ENCODE results near the gene DERA. TPM values are rescaled to one million over a fixed set of nuclear protein-coding genes. Genes with fewer than 3 reads are reported as not detected.
"Not testable (repeated sequence)": the region's sequence is repeated elsewhere in the genome, so short reads cannot be mapped to it uniquely, and the experiment has no call there.

Gene DERA
- total RNA-seq, 1 experiment from 2014 or later: 45.5 TPM

- Histone ChIP-seq H3K36me3 (peaks cover 2% of the 10 kb centered on the region; the same call in 1 of the 2 replicates), H3K4me3 (no peak overlapping the region), H3K27me3 (no peaks in the 10 kb centered on the region), H3K9me3 (peaks cover 6% of the 10 kb centered on the region)
- no peak for DNase-seq
Measured at GRCh38 chr12:15933751-15934150, 22.6 kb downstream of the DERA start.

- DNase-seq: no peak
- H3K9me3 ChIP-seq: peaks cover 6% of the 10 kb centered on the region
- H3K4me3 ChIP-seq: no peak overlapping the region
- H3K27me3 ChIP-seq: no peaks in the 10 kb centered on the region
- H3K36me3 ChIP-seq: no peaks in the 10 kb centered on the region
Measured at GRCh38 chr12:15936751-15937150, 25.6 kb downstream of the DERA start.

- H3K27me3 ChIP-seq: no peaks in the 10 kb centered on the region
- peaks cover under 1% of the 10 kb centered on the region for H3K9me3 ChIP-seq
- DNase-seq: no peak
Measured at GRCh38 chr12:15937902-15938301, 26.8 kb downstream of the DERA start.

GRCh38 chr12:15939111-15939510 is 28.0 kb downstream of the DERA start:
- no peaks in the 10 kb centered on the region for H3K27me3 ChIP-seq
- H3K36me3 ChIP-seq: no peaks in the 10 kb centered on the region
- no peak for DNase-seq
- no peaks in the 10 kb centered on the region for H3K9me3 ChIP-seq
- no peak overlapping the region for H3K4me3 ChIP-seq

More at GRCh38 chr12:15937902-15938301, 26.8 kb downstream of the DERA start:
- H3K4me3 ChIP-seq: no peak overlapping the region
- no peaks in the 10 kb centered on the region for H3K36me3 ChIP-seq

- no peak for DNase-seq
- H3K36me3 ChIP-seq: no peaks in the 10 kb centered on the region
- H3K27me3 ChIP-seq: no peaks in the 10 kb centered on the region
- no peak overlapping the region for H3K4me3 ChIP-seq
- peaks cover 13% of the 10 kb centered on the region for H3K9me3 ChIP-seq
Measured at GRCh38 chr12:15942475-15942874, 31.3 kb downstream of the DERA start.

GRCh38 chr12:15943519-15943918 is 32.4 kb downstream of the DERA start:
- H3K4me3 ChIP-seq, DNase-seq, H3K27me3 ChIP-seq, H3K36me3 ChIP-seq: not testable (repeated sequence)
- H3K9me3 ChIP-seq: peaks cover 20% of the 10 kb centered on the region

GRCh38 chr12:15948461-15948860 is 37.3 kb downstream of the DERA start:
- H3K4me3 ChIP-seq, H3K36me3 ChIP-seq, H3K27me3 ChIP-seq, DNase-seq: not testable (repeated sequence)
- peaks cover 20% of the 10 kb centered on the region for H3K9me3 ChIP-seq

- Histone ChIP-seq H3K9me3 (no peaks in the 10 kb centered on the region), H3K4me3 (no peak overlapping the region), H3K36me3 (no peaks in the 10 kb centered on the region), H3K27me3 (no peaks in the 10 kb centered on the region)
- DNase-seq: no peak
Measured at GRCh38 chr12:15955281-15955680, 44.1 kb downstream of the DERA start.

GRCh38 chr12:15956010-15956409 is 44.9 kb downstream of the DERA start:
- H3K4me3 ChIP-seq: no peak overlapping the region
- H3K36me3 ChIP-seq: no peaks in the 10 kb centered on the region
- no peak for DNase-seq
- H3K27me3 ChIP-seq: no peaks in the 10 kb centered on the region
- H3K9me3 ChIP-seq: no peaks in the 10 kb centered on the region

- no peak overlapping the region for H3K4me3 ChIP-seq
- no peaks in the 10 kb centered on the region for H3K36me3 ChIP-seq
- H3K27me3 ChIP-seq: no peaks in the 10 kb centered on the region
- no peaks in the 10 kb centered on the region for H3K9me3 ChIP-seq
- DNase-seq: no peak
Measured at GRCh38 chr12:15956413-15957185, 45.5 kb downstream of the DERA start.

- H3K4me3 ChIP-seq: no peak overlapping the region
- DNase-seq: no peak
Measured at GRCh38 chr12:15962760-15963159, 51.6 kb downstream of the DERA start.

GRCh38 chr12:15963271-15963670 is 52.1 kb downstream of the DERA start:
- Histone ChIP-seq H3K36me3 (peaks cover 3% of the 10 kb centered on the region), H3K4me3 (no peak overlapping the region), H3K9me3 (no peaks in the 10 kb centered on the region), H3K27me3 (no peaks in the 10 kb centered on the region)
- DNase-seq: no peak

More at GRCh38 chr12:15962760-15963159, 51.6 kb downstream of the DERA start:
- Histone ChIP-seq H3K27me3 (no peaks in the 10 kb centered on the region), H3K9me3 (no peaks in the 10 kb centered on the region), H3K36me3 (peaks cover 3% of the 10 kb centered on the region)

GRCh38 chr12:15966426-15966825 is 55.3 kb downstream of the DERA start:
- Histone ChIP-seq H3K36me3 (peaks cover 3% of the 10 kb centered on the region), H3K9me3 (no peaks in the 10 kb centered on the region), H3K27me3 (no peaks in the 10 kb centered on the region), H3K4me3 (no peak overlapping the region)
- no peak for DNase-seq

GRCh38 chr12:15967053-15967452 is 55.9 kb downstream of the DERA start:
- H3K9me3 ChIP-seq, H3K4me3 ChIP-seq, H3K27me3 ChIP-seq, DNase-seq, H3K36me3 ChIP-seq: not testable (repeated sequence)

- Histone ChIP-seq H3K27me3 (no peaks in the 10 kb centered on the region), H3K4me3 (no peak overlapping the region), H3K36me3 (no peaks in the 10 kb centered on the region; the same call in 1 of the 2 replicates), H3K9me3 (no peaks in the 10 kb centered on the region)
- no peak for DNase-seq
Measured at GRCh38 chr12:15971211-15971610, 60.1 kb downstream of the DERA start.

- H3K9me3 ChIP-seq: no peaks in the 10 kb centered on the region
- H3K4me3 ChIP-seq: no peak overlapping the region
- no peaks in the 10 kb centered on the region; the same call in none of the 2 replicates for H3K36me3 ChIP-seq
- DNase-seq: no peak
- H3K27me3 ChIP-seq: no peaks in the 10 kb centered on the region
Measured at GRCh38 chr12:15972894-15973293, 61.8 kb downstream of the DERA start.

GRCh38 chr12:15977999-15978951 is 67.1 kb downstream of the DERA start:
- DNase-seq: no peak
- H3K27me3 ChIP-seq: no peaks in the 10 kb centered on the region
- H3K4me3 ChIP-seq: no peak overlapping the region

More at GRCh38 chr12:15977999-15978951, 67.1 kb downstream of the DERA start:
- H3K9me3 ChIP-seq: no peaks in the 10 kb centered on the region
- H3K36me3 ChIP-seq: peaks cover 1% of the 10 kb centered on the region
